Cardiac muscle cell (in vitro differentiated cells and primary cell): ENCODE results near the gene HFM1. TPM values are rescaled to one million over a fixed set of nuclear protein-coding genes. Genes with fewer than 3 reads are reported as not detected.
"Not testable (repeated sequence)": the region's sequence is repeated elsewhere in the genome, so short reads cannot be mapped to it uniquely, and the experiment has no call there.

Experiments used
- DNase-seq, 2 donors: peaks; one replicate each; pipeline versions ENCODE4 v3.0.0 to v3.0.0-alpha.2; 2010 to 2017; ENCODE audit warnings: low read depth in 1 of 2, low spot score in 1 of 2
- H3K27ac ChIP-seq: fragments of 200-600 bp; sonication (generic); 2 replicates; pipeline ENCODE4 v1.5.1; 2016
- H3K27me3 ChIP-seq: fragments of 200-600 bp; sonication (generic); 2 replicates; pipeline ENCODE4 v1.6.0; 2016; ENCODE audit warnings: control low read depth
- H3K36me3 ChIP-seq: fragments of 200-600 bp; sonication (generic); 2 replicates; pipeline ENCODE4 v1.5.1; 2016; ENCODE audit warnings: control low read depth
- H3K4me1 ChIP-seq: fragments of 200-600 bp; sonication (generic); 2 replicates; pipeline ENCODE4 v1.8.1; 2017; ENCODE audit warnings: low read depth, mild to moderate bottlenecking, mixed run types
- H3K4me3 ChIP-seq: fragments of 200-600 bp; sonication (generic); 2 replicates; pipeline ENCODE4 v1.5.1; 2016; ENCODE audit warnings: mild to moderate bottlenecking
- H3K9me3 ChIP-seq: fragments of 200-600 bp; sonication (generic); 2 replicates; pipeline ENCODE4 v1.5.1; 2017; ENCODE audit warnings: low read depth, mild to moderate bottlenecking, control low read depth
- polyA plus RNA-seq: library from polyadenylated mRNA; unstranded; fragments of >200 nt; fragmentation: Nextera tagmentation; extraction: Ambion mirVana; gene quantifications from 2 replicates; pipeline ENCODE4 v1.2.1, GENCODE V29; 2016
- total RNA-seq: library from RNA; depleted of rRNA; stranded (reverse); fragments of >200 nt; gene quantifications from 2 replicates; pipeline ENCODE4 v1.2.3, GENCODE V29; 2016
- TF ChIP-seq, protein P1 (sequence below): IDR thresholded peaks from 2 replicates; pipeline ENCODE4 v1.5.1; 2012; ENCODE audit warnings: low read depth, mild to moderate bottlenecking, low read length

HFM1 gene
- total and polyA plus RNA-seq, 2 experiments from 2014 or later, result 1.8 to 8.3 TPM

DNA sequence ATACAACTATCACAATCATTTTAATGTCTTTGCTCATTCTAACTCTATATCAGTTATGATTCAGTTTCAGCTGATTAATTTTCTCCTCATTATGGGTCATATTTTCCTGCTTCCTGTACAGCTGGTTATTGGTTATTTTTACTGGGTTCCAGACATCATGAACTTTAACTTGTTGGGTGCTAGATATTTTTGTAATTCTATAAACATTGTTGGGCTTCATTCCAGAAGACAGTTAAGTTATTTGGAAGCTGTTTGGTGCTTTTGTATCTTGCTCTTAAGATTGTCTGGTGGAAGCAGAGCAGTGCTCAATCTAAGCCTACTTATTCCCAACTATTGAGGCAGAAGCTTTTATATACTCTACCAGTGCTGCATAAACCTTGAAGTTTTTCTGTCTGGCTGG is 34.4 kb upstream of the HFM1 start:
- H3K4me3 ChIP-seq, result no peak overlapping the region
- TF ChIP-seq, protein P1, sequence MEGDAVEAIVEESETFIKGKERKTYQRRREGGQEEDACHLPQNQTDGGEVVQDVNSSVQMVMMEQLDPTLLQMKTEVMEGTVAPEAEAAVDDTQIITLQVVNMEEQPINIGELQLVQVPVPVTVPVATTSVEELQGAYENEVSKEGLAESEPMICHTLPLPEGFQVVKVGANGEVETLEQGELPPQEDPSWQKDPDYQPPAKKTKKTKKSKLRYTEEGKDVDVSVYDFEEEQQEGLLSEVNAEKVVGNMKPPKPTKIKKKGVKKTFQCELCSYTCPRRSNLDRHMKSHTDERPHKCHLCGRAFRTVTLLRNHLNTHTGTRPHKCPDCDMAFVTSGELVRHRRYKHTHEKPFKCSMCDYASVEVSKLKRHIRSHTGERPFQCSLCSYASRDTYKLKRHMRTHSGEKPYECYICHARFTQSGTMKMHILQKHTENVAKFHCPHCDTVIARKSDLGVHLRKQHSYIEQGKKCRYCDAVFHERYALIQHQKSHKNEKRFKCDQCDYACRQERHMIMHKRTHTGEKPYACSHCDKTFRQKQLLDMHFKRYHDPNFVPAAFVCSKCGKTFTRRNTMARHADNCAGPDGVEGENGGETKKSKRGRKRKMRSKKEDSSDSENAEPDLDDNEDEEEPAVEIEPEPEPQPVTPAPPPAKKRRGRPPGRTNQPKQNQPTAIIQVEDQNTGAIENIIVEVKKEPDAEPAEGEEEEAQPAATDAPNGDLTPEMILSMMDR, result no peak
- H3K27ac ChIP-seq, result no peak overlapping the region
- H3K27me3 ChIP-seq, result no peaks in the 10 kb centered on the region
- no peak for DNase-seq
- H3K36me3 ChIP-seq, result no peaks in the 10 kb centered on the region
- H3K4me1 ChIP-seq, result no peaks in the 10 kb centered on the region
- H3K9me3 ChIP-seq, result no peaks in the 10 kb centered on the region

DNA sequence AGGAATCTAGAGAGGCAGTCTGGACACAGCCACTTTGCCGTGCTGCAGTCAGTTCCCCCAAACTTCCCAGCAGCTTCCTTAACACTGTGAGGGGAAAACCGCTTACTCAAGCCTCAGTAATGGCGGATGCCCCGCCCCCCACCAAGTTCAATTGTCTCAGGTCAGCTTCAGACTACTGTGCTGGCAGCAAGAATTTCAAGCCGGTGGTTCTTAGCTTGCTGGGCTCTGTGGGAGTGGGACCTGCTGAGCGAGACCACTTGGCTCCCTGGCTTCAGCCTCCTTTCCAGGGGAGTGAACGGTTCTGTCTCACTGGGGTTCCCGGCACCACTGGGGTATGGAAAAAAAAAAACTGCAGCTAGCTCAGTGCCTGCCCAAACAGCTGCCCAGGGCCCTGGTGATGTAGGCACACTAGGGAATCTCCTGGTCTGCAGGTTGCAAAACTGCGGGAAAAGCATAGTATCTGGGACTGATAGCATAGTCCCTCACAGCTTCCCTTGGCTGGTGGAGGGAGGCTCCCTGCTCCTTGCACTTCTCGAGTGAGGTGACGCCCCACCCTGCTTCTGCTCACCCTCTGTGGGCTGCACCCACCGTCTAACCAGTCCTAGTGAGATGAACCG is 23.7 kb upstream of the HFM1 start:
- Histone ChIP-seq H3K4me1 (no peaks in the 10 kb centered on the region), H3K9me3 (no peaks in the 10 kb centered on the region), H3K27ac (no peak overlapping the region), H3K4me3 (no peak overlapping the region), H3K36me3 (no peaks in the 10 kb centered on the region), H3K27me3 (no peaks in the 10 kb centered on the region)
- peak; percentile 4 to 19 for DNase-seq
- TF ChIP-seq, protein P1, result no peak

DNA sequence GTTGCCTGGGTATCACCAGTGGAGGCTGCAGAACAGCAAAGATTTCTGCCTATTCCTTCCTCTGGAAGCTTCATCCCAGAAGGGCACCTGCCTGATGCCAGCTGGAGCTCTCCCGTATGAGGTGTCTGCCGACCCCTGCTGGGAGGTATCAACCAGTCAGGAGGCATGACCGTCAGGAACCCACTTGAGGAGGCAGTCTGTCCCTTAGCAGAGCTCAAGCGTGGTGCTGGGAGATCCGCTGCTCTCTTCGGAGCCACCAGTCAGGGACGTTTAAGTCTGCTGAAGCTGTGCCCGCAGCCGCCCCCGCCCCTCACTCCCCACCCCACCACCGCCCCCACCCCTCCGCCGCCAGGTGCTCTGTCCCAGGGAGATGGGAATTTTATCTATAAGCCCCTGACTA is 23.1 kb upstream of the HFM1 start:
- Histone ChIP-seq H3K4me1 (no peaks in the 10 kb centered on the region), H3K27me3 (no peaks in the 10 kb centered on the region), H3K4me3 (no peak overlapping the region), H3K27ac (no peak overlapping the region), H3K9me3 (no peaks in the 10 kb centered on the region), H3K36me3 (no peaks in the 10 kb centered on the region)
- TF ChIP-seq, protein P1, result no peak
- no peak for DNase-seq

DNA sequence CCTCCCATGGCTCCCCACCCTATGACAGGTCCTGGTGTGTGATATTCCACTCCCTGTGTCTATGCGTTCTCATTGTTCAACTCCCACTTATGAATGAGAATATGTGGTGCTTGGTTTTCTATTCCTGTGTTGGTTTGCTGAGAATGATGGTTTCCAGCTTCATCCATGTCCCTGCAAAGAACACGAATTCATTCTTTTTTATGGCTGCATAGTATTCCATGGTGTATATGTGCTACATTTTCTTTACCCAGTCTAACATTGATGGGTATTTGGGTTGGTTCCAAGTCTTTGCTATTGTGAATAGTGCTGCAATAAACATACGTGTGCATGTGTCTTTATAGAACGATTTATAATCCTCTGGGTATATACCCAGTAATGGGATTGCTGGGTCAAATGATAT is 17.9 kb upstream of the HFM1 start:
- not testable (repeated sequence) for H3K4me1 ChIP-seq, H3K9me3 ChIP-seq, H3K27me3 ChIP-seq, H3K4me3 ChIP-seq, H3K36me3 ChIP-seq, DNase-seq, H3K27ac ChIP-seq

DNA sequence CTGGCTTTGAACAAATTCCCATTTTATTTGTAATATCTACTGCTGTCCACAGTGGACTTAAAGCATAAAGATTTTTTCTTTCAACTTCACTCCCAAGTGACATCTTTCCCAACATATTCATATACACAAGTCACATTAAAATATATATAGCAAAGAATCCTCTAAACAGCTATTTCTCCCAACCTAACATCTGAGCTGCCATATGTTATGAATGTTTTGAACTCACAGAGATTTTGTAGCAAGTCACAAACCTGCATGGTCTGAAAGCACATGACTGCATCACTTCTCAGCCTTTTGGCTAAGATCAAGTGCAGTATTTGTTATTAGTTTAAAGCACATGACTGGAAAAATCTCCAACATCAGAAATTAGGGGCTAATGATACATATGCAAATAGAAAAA is 7.7 kb upstream of the HFM1 start:
- TF ChIP-seq, protein P1, result no peak
- no peaks in the 10 kb centered on the region for H3K27me3 ChIP-seq
- no peaks in the 10 kb centered on the region for H3K36me3 ChIP-seq
- no peaks in the 10 kb centered on the region for H3K9me3 ChIP-seq
- DNase-seq, result no peak
- H3K27ac ChIP-seq, result no peak overlapping the region
- H3K4me3 ChIP-seq, result no peak overlapping the region
- no peaks in the 10 kb centered on the region for H3K4me1 ChIP-seq

DNA sequence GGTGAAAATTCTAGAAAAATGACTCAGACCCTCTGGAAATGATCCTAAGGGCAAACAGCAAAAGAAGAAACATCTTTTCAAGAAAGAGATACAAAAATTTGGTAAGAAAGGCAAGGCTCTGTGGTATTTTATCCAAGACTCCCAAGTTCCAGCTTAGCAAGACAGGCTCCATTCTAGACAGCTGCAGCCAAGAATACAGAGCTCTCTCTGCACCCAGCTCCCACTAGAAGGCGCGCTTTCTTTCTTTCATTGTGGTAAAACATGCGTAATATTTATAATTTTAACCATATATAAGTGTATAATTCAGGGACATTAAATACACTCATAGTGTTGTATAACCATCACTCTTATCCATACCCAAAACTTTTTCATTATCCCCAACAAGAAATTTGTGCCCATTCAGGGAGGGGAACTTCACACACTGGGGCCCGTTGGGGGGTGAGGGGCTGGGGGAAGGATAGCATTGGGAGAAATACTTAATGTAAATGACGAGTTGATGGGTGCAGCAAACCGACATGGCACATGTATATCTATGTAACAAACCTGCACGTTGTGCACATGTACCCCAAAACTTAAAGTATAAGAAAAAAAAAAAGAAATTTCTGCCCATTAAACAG is 2.2 kb upstream of the HFM1 start:
- peak in 1 of 2 donors; percentile 18 for DNase-seq
- Histone ChIP-seq H3K36me3 (no peaks in the 10 kb centered on the region), H3K4me3 (no peak overlapping the region), H3K27ac (no peak overlapping the region), H3K4me1 (peaks cover 6% of the 10 kb centered on the region), H3K27me3 (no peaks in the 10 kb centered on the region), H3K9me3 (no peaks in the 10 kb centered on the region)
- TF ChIP-seq, protein P1, result peak; percentile 33
